BLaER1 (cell line): ENCODE data around the gene ZNF383.
"Not testable (repeated sequence)": the region's sequence is repeated elsewhere in the genome, so short reads cannot be mapped to it uniquely, and the experiment has no call there.

Experiments
- H3K27ac ChIP-seq: shearing (Covaris generic); formaldehyde crosslinking; 2 replicates; pipeline ENCODE4 v1.8.1; 2022
- H3K27me3 ChIP-seq: shearing (Covaris generic); formaldehyde crosslinking; 2 replicates; pipeline ENCODE4 v1.8.1; 2022
- H3K36me3 ChIP-seq: shearing (Covaris generic); formaldehyde crosslinking; 2 replicates; pipeline ENCODE4 v1.8.1; 2022
- H3K4me1 ChIP-seq: shearing (Covaris generic); formaldehyde crosslinking; 2 replicates; pipeline ENCODE4 v1.8.1; 2022
- H3K4me2 ChIP-seq: shearing (Covaris generic); formaldehyde crosslinking; 2 replicates; pipeline ENCODE4 v1.8.1; 2022
- H3K4me3 ChIP-seq: shearing (Covaris generic); formaldehyde crosslinking; 2 replicates; pipeline ENCODE4 v1.8.1; 2022
- H3K9ac ChIP-seq: shearing (Covaris generic); formaldehyde crosslinking; 2 replicates; pipeline ENCODE4 v1.8.1; 2022
- H3K9me3 ChIP-seq: shearing (Covaris generic); formaldehyde crosslinking; 2 replicates; pipeline ENCODE4 v1.8.1; 2022
- H4K20me1 ChIP-seq: shearing (Covaris generic); formaldehyde crosslinking; 2 replicates; pipeline ENCODE4 v1.8.1; 2022
- Cebpa-rat ChIP-seq: shearing (Covaris generic); IDR thresholded peaks from 2 replicates; pipeline ENCODE4 v1.8.1; 2022

The ZNF383 gene

GRCh38 chr19:37226248-37226647, 8.2 kb downstream of the ZNF383 start:
- Histone ChIP-seq H3K36me3 (peaks cover 95% of the 10 kb centered on the region), H3K9ac (no peak overlapping the region), H3K9me3 (peaks cover 87% of the 10 kb centered on the region), H3K4me1 (no peaks in the 10 kb centered on the region), H3K4me2 (no peak overlapping the region), H3K4me3 (no peak overlapping the region), H3K27me3 (no peaks in the 10 kb centered on the region), H3K27ac (no peak overlapping the region), H4K20me1 (no peaks in the 10 kb centered on the region)
- no peak for TF ChIP-seq Cebpa-rat

- no peak overlapping the region for H3K4me3 ChIP-seq
- no peak overlapping the region for H3K9ac ChIP-seq
- peaks cover 96% of the 10 kb centered on the region for H3K36me3 ChIP-seq
- H3K9me3 ChIP-seq = peaks cover 90% of the 10 kb centered on the region
- no peaks in the 10 kb centered on the region for H4K20me1 ChIP-seq
- H3K27ac ChIP-seq = no peak overlapping the region
- H3K4me1 ChIP-seq = no peaks in the 10 kb centered on the region
- H3K4me2 ChIP-seq = no peak overlapping the region
- no peaks in the 10 kb centered on the region for H3K27me3 ChIP-seq
- no peak for TF ChIP-seq Cebpa-rat
Observed at GRCh38 chr19:37227996-37228395, 10.0 kb downstream of the ZNF383 start.

- peak overlapping the region; percentile 25 for H3K4me3 ChIP-seq
- no peak for TF ChIP-seq Cebpa-rat
- peaks cover 83% of the 10 kb centered on the region for H3K36me3 ChIP-seq
Observed at GRCh38 chr19:37243206-37243632, 25.2 kb downstream of the ZNF383 start.

GRCh38 chr19:37251308-37252229, 33.6 kb downstream of the ZNF383 start:
- Histone ChIP-seq H3K27ac (peak overlapping the region; percentile 72), H3K9ac (peak overlapping the region; percentile 82), H3K4me2 (peak overlapping the region; percentile 70), H3K4me3 (peak overlapping the region; percentile 75), H3K27me3 (no peaks in the 10 kb centered on the region), H3K36me3 (peaks cover 16% of the 10 kb centered on the region), H3K9me3 (peaks cover 89% of the 10 kb centered on the region), H3K4me1 (no peaks in the 10 kb centered on the region), H4K20me1 (no peaks in the 10 kb centered on the region)
- TF ChIP-seq Cebpa-rat = no peak

More at GRCh38 chr19:37243206-37243632, 25.2 kb downstream of the ZNF383 start:
- Histone ChIP-seq H3K4me2 (no peak overlapping the region), H4K20me1 (no peaks in the 10 kb centered on the region), H3K27ac (no peak overlapping the region), H3K9ac (no peak overlapping the region), H3K27me3 (no peaks in the 10 kb centered on the region), H3K9me3 (peaks cover 96% of the 10 kb centered on the region), H3K4me1 (no peaks in the 10 kb centered on the region)

- not testable (repeated sequence) for H3K4me1 ChIP-seq, H3K4me3 ChIP-seq
Observed at GRCh38 chr19:37263028-37263427, 45.0 kb downstream of the ZNF383 start.

GRCh38 chr19:37267005-37267404, 49.0 kb downstream of the ZNF383 start:
- peaks cover 18% of the 10 kb centered on the region for H3K9me3 ChIP-seq
- H3K4me1 ChIP-seq, H3K9ac ChIP-seq, H4K20me1 ChIP-seq, H3K4me3 ChIP-seq, H3K27me3 ChIP-seq, H3K4me2 ChIP-seq, H3K36me3 ChIP-seq, H3K27ac ChIP-seq: not testable (repeated sequence)

More at GRCh38 chr19:37263028-37263427, 45.0 kb downstream of the ZNF383 start:
- not testable (repeated sequence) for H3K4me2 ChIP-seq, H3K27ac ChIP-seq, H3K27me3 ChIP-seq, H3K9ac ChIP-seq, H4K20me1 ChIP-seq
- H3K36me3 ChIP-seq = peaks cover 20% of the 10 kb centered on the region; the same call in 1 of the 2 replicates
- peaks cover 20% of the 10 kb centered on the region for H3K9me3 ChIP-seq

GRCh38 chr19:37267755-37268154, 49.7 kb downstream of the ZNF383 start:
- H3K27ac ChIP-seq, H3K27me3 ChIP-seq, H3K4me2 ChIP-seq, H3K4me1 ChIP-seq, H3K9ac ChIP-seq, H3K36me3 ChIP-seq, H3K4me3 ChIP-seq, H4K20me1 ChIP-seq: not testable (repeated sequence)
- peaks cover 18% of the 10 kb centered on the region for H3K9me3 ChIP-seq

GRCh38 chr19:37280656-37281055, 62.6 kb downstream of the ZNF383 start:
- H3K4me3 ChIP-seq, H3K4me2 ChIP-seq: not testable (repeated sequence)

GRCh38 chr19:37284020-37284419, 66.0 kb downstream of the ZNF383 start:
- H3K9me3 ChIP-seq, H3K27me3 ChIP-seq, H3K4me3 ChIP-seq, H3K4me2 ChIP-seq, H3K36me3 ChIP-seq, H3K27ac ChIP-seq, H3K4me1 ChIP-seq, H3K9ac ChIP-seq, H4K20me1 ChIP-seq: not testable (repeated sequence)

More at GRCh38 chr19:37280656-37281055, 62.6 kb downstream of the ZNF383 start:
- not testable (repeated sequence) for H3K36me3 ChIP-seq, H3K9me3 ChIP-seq, H3K9ac ChIP-seq, H3K27ac ChIP-seq, H3K4me1 ChIP-seq, H4K20me1 ChIP-seq, H3K27me3 ChIP-seq

GRCh38 chr19:37289229-37289628, 71.2 kb downstream of the ZNF383 start:
- Histone ChIP-seq H3K9me3 (peaks cover 16% of the 10 kb centered on the region), H3K4me3 (peak overlapping the region; percentile 40; the same call in 1 of the 2 replicates)
- H3K9ac ChIP-seq, H3K27me3 ChIP-seq, H4K20me1 ChIP-seq, H3K27ac ChIP-seq, H3K4me1 ChIP-seq, H3K4me2 ChIP-seq, H3K36me3 ChIP-seq: not testable (repeated sequence)

GRCh38 chr19:37292998-37293939, 75.3 kb downstream of the ZNF383 start:
- not testable (repeated sequence) for H4K20me1 ChIP-seq, H3K4me1 ChIP-seq, H3K4me2 ChIP-seq, H3K27ac ChIP-seq, H3K27me3 ChIP-seq, H3K4me3 ChIP-seq, H3K36me3 ChIP-seq, H3K9ac ChIP-seq
- H3K9me3 ChIP-seq = peaks cover 16% of the 10 kb centered on the region

- not testable (repeated sequence) for H3K27me3 ChIP-seq, H4K20me1 ChIP-seq, H3K4me3 ChIP-seq
Observed at GRCh38 chr19:37294246-37294645, 76.2 kb downstream of the ZNF383 start.

More at GRCh38 chr19:37294246-37294645, 76.2 kb downstream of the ZNF383 start:
- not testable (repeated sequence) for H3K4me1 ChIP-seq, H3K27ac ChIP-seq, H3K4me2 ChIP-seq, H3K36me3 ChIP-seq, H3K9ac ChIP-seq
- peaks cover 14% of the 10 kb centered on the region for H3K9me3 ChIP-seq
